GM12892 (cell line): Measurements from ENCODE around the gene EFEMP2.

Source experiments
- POLR2A ChIP-seq: IDR thresholded peaks from 2 replicates; pipeline ENCODE4 v1.6.1; 2011; ENCODE audit warnings: low read depth, low read length, control low read depth
- POLR2AphosphoS5 ChIP-seq: IDR thresholded peaks from 2 replicates; pipeline ENCODE4 v1.6.1; 2011; ENCODE audit warnings: low read depth, low read length, control low read depth
- TAF1 ChIP-seq: IDR thresholded peaks from 2 replicates; pipeline ENCODE4 v1.6.1; 2011; ENCODE audit warnings: low read depth, mild to moderate bottlenecking, control low read depth, low read length, borderline replicate concordance

GRCh38 chr11:65862941-65863888 lies 9.4 kb downstream of the EFEMP2 start:
- no peak for TF ChIP-seq TAF1
- TF ChIP-seq POLR2A: peak; percentile 48; the same call in 1 of the 2 replicates
- peak; percentile 21; the same call in 1 of the 2 replicates for TF ChIP-seq POLR2AphosphoS5
